AG04450 (cell line): ENCODE data around the gene AHNAK2. TPM values are rescaled to one million over a fixed set of nuclear protein-coding genes. Genes with fewer than 3 reads are reported as not detected.

Experiments
- CTCF ChIA-PET: fragments of 300-600, 350-600 bp; formaldehyde crosslinking; extraction: SDS; loops from one replicate; lab custom pipeline; 2022; ENCODE audit warnings: antibody characterized with exemption, inconsistent platforms; lab: Charles Lee
- POLR2A ChIA-PET: fragments of 350-600 bp; formaldehyde crosslinking; extraction: SDS; loops from one replicate; lab custom pipeline; 2021; ENCODE audit warnings: antibody characterized with exemption, inconsistent platforms; lab: Yijun Ruan, JAX
- DNase-seq: peaks from one replicate; pipeline ENCODE4 v3.0.0-alpha.2; 2011; ENCODE audit warnings: low read depth, low spot score
- H3K27ac ChIP-seq: one replicate; pipeline ENCODE4 v1.5.1; 2012; ENCODE audit warnings: low read depth, low read length, control low read depth
- H3K27me3 ChIP-seq: one replicate; pipeline ENCODE4 v1.6.0; 2012; ENCODE audit warnings: low read length; ENCODE audit not compliant: control insufficient read depth, insufficient read depth
- H3K4me3 ChIP-seq: 2 replicates; pipeline ENCODE4 v1.5.1; 2011; ENCODE audit warnings: mild to moderate bottlenecking, low read depth, low read length, control low read depth
- H3K9me3 ChIP-seq: 2 replicates; pipeline ENCODE4 v1.5.1; 2012; ENCODE audit warnings: low read length; ENCODE audit not compliant: control insufficient read depth, insufficient read depth
- CTCF ChIP-seq: IDR thresholded peaks from 2 replicates; pipeline ENCODE4 v1.5.1; 2011; ENCODE audit warnings: low read depth, low read length, control low read depth, inconsistent platforms
- polyA plus RNA-seq: library from polyadenylated mRNA; depleted of rRNA; stranded (reverse); fragments of >200 nt; gene quantifications from 2 replicates; pipeline ENCODE4 v1.2.3, GENCODE V29; 2011

The AHNAK2 gene
- polyA plus RNA-seq, 1 experiment: 10.0 TPM

- Histone ChIP-seq H3K9me3 (no peaks in the 10 kb centered on the region; the same call in 1 of the 2 replicates), H3K4me3 (no peak overlapping the region), H3K27me3 (peaks cover 26% of the 10 kb centered on the region), H3K27ac (no peak overlapping the region)
- TF ChIP-seq CTCF: no peak
- ChIA-PET CTCF (interaction anchor here (1.2 kb wide), 1 partner anchor 117 kb away, joined by 5 read pairs; no protein-coding TSS in a partner anchor), POLR2A (interaction anchor here (0.6 kb wide), 1 partner anchor 28 kb away, joined by 3 read pairs; no protein-coding TSS in a partner anchor)
- DNase-seq: no peak
These were observed 48.6 kb downstream of the AHNAK2 start for GRCh38 chr14:104929268-104930230.

- ChIA-PET POLR2A (no interaction called here), CTCF (interaction anchor here (1.0 to 1.2 kb wide), 2 partner anchors 118 kb away, joined by 3 to 5 read pairs; no protein-coding TSS in a partner anchor)
- Histone ChIP-seq H3K4me3 (no peak overlapping the region), H3K27ac (no peak overlapping the region), H3K27me3 (peaks cover 19% of the 10 kb centered on the region), H3K9me3 (peaks cover 9% of the 10 kb centered on the region)
- TF ChIP-seq CTCF: no peak
- no peak for DNase-seq
These were observed 49.6 kb downstream of the AHNAK2 start for GRCh38 chr14:104928391-104929133.

DNA sequence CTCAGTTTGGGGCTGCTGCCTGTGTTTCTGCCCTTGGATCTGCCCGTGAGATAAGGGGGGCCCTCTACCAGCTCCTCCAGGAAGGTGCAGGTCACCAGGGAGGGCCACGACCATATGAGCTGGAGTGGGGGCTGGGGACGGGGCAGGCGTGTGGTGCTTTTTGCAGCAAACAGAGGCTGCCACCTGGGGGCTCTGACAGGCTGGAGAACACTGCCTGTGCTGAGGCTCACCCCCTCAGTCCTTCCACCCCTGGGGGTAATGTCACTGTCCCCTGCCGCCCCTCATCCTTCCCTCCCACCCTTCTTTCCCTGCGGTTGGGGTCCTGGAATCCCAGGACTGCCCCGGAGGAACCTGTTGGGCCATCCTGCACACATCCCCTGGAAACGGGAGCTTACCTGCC, 50.3 kb downstream of the AHNAK2 start:
- CTCF ChIA-PET: interaction anchor here (1.0 kb wide), 1 partner anchor 118 kb away, joined by 3 read pairs; no protein-coding TSS in a partner anchor

DNA sequence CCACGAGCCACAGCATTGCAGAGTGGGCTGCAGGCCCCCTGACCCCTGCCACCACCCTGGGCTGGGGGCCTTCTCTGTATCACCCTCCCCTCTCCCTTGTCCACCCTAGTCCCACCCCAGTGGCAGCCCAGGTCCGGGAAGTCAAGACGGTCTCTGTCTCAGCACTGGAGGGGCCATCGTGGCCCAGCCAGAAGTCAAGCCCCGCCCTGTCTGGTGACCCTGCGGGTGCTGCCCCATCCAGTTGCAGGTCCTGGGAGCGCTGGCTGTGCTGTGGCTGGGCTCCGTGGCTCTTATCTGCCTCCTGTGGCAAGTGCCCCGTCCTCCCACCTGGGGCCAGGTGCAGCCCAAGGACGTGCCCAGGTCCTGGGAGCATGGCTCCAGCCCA, 50.8 kb downstream of the AHNAK2 start:
- Histone ChIP-seq H3K27me3 (peaks cover 17% of the 10 kb centered on the region), H3K27ac (no peak overlapping the region), H3K4me3 (no peak overlapping the region), H3K9me3 (peaks cover 10% of the 10 kb centered on the region)
- POLR2A ChIA-PET: no interaction called here
- TF ChIP-seq CTCF: no peak
- DNase-seq: no peak
- CTCF ChIA-PET: interaction anchor here (1.0 kb wide), 1 partner anchor 119 kb away, joined by 3 read pairs; no protein-coding TSS in a partner anchor

More for the DNA sequence above, 50.3 kb downstream of the AHNAK2 start:
- DNase-seq: no peak
- H3K4me3 ChIP-seq: no peak overlapping the region
- POLR2A ChIA-PET: no interaction called here
- no peak for TF ChIP-seq CTCF
- peaks cover 19% of the 10 kb centered on the region for H3K27me3 ChIP-seq
- H3K9me3 ChIP-seq: peaks cover 10% of the 10 kb centered on the region
- no peak overlapping the region for H3K27ac ChIP-seq
